ENCODE measurements around the gene ANO7.

The ANO7 gene

DNA sequence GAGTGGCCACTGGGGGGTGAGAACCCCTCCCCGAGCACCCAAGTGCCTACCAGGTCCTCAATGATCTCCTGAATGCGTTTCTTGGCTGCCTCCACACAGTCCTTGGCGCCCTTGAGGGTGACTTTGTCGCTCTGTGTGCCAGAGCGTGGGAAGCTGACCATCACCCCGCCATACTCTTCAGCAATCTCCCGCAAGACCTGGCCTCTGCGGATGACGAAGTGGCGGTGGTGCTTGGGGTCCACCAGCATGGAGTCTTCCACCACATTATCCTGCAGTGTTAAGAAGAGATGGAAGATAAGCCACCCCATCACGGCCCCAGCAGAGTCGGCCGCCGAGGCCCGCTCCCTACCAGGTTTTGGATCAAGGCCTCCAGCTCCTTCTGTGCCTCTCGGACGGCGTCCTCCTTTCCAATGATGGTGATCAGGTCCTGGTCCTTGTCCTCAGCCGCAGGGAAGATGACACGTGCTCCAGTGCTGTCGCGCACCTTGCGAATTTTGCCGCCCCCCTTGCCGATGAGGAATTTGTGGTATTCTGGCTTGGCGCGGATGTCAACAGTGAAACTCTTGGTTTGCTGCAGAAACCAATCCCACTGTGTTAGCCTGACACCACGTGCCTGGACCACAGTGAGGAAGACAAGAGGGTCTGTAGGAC is 51.2 kb downstream of the ANO7 start:
- no peak overlapping the region for H3K4me3 ChIP-seq (ENCODE audit: low read depth, low read length)
- TF ChIP-seq, protein P1, sequence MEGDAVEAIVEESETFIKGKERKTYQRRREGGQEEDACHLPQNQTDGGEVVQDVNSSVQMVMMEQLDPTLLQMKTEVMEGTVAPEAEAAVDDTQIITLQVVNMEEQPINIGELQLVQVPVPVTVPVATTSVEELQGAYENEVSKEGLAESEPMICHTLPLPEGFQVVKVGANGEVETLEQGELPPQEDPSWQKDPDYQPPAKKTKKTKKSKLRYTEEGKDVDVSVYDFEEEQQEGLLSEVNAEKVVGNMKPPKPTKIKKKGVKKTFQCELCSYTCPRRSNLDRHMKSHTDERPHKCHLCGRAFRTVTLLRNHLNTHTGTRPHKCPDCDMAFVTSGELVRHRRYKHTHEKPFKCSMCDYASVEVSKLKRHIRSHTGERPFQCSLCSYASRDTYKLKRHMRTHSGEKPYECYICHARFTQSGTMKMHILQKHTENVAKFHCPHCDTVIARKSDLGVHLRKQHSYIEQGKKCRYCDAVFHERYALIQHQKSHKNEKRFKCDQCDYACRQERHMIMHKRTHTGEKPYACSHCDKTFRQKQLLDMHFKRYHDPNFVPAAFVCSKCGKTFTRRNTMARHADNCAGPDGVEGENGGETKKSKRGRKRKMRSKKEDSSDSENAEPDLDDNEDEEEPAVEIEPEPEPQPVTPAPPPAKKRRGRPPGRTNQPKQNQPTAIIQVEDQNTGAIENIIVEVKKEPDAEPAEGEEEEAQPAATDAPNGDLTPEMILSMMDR (IDR thresholded peaks at IDR 0.05; ENCODE audit: borderline replicate concordance, insufficient read depth, low read depth, low read length) = no peak

DNA sequence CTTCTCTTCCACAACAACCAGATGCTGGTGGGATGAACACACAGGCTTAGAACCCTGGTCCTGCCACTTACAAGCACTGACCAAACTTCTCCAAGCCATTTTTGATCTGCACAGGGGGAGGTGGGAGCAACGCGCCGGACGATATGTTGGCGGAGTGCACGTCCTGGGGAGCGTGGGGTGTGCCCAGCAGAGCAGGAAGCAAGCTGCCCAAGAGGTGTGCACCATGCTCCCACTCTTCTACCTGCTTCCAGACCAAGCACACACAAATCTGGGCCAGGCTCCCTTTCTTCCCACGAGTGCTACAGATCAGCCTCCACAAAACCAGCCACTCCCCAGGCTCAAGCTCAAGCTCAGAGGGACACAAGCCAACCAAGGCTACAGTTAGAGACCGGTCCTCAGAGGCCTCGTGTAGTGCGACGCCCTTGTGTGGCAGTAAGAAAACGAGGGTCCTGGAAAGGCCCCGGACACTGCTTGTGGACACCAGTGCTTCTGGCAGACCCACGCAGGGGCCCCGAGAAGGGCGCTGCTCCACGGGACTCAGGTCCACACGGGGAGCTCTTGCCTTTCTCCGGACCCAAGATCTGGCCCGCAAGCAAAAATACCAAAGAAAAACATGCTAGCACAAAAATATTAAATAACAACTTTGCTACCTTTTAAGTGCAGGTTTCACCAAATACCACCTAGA is 52.0 kb downstream of the ANO7 start:
- no peak overlapping the region for H3K4me3 ChIP-seq (ENCODE audit: low read depth, low read length)
- TF ChIP-seq, protein P1 (IDR thresholded peaks at IDR 0.05; ENCODE audit: borderline replicate concordance, insufficient read depth, low read depth, low read length) = no peak

DNA sequence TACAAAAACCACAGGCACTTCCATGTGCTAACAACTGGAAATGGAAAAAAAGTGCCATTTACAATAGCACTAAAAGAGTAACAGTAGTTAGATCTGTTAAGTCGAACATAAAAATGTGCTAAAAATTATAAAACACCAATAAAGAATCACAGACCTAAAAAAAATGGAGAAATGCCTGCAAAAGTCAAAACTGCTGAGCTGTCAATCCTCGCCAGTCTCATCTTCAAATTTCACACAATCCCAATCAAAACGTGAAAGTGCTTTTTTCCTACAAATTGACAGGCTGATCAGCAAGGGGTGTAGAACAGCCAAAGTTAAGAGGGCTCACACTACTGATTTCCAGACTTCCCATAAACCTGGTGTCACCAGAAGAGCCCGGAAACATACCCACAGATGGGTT is 53.2 kb downstream of the ANO7 start:
- H3K4me3 ChIP-seq (ENCODE audit: low read depth, low read length) = no peak overlapping the region
- TF ChIP-seq, protein P1 (IDR thresholded peaks at IDR 0.05; ENCODE audit: borderline replicate concordance, insufficient read depth, low read depth, low read length) = no peak

DNA sequence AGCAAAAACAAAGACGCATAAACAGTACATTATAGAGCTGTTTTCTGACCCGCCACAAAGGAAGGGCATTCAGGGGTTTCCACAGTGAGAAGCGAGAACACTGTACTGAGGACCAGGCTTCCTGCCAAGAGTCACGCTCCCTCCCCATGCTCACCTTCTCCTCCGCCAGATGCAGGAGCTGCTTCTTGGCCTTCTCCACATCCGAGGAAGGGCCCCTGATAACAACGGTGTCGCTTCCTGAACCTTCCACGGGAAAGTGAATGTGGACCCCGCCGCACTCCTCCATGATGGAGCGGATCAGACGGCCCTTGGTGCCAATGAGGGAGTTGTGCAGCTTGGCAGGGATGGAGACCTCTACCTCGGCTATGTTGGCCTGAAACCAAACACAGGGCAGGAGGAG is 53.8 kb downstream of the ANO7 start:
- H3K4me3 ChIP-seq (ENCODE audit: low read depth, low read length) = no peak overlapping the region
- TF ChIP-seq, protein P1 (IDR thresholded peaks at IDR 0.05; ENCODE audit: borderline replicate concordance, insufficient read depth, low read depth, low read length) = no peak

DNA sequence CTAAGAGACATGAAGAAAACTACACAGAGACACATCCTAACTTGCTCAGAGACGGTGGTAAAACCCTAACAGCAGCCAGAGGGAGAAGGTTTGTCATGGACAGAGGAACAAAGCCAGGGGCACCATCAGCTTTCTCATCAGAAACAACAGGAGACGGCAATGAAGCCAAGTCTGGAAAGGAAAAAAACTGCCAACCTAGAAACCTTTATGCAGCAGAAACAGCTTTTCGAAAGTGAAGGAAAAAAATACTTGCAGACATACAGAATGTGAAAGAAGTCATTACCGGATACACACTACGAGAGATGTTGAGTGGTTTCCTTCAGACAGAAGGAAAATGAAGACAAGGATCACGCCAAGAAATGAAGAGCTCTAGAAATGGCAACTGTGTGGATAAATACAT is 55.9 kb downstream of the ANO7 start:
- TF ChIP-seq, protein P1 (IDR thresholded peaks at IDR 0.05; ENCODE audit: borderline replicate concordance, insufficient read depth, low read depth, low read length) = no peak
- H3K4me3 ChIP-seq (ENCODE audit: low read depth, low read length) = no peak overlapping the region

DNA sequence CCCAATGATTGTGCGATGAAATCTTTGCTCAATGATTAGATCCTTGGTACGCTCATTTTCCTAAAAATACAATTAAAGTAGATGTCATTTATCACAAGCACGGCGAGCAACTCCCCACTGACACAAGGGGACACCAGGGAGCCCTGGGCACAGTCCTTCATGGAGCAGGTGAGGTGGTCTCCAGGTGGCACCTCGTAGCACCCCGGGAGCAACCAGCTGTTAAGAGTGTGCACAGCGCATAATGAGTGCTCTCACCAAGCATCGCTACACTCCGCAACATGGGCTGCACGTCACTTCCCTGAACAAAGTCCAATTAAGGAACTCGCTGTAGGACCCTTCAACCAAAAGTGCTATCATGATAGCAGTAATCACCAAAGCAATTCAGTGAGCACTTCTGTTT is 59.8 kb downstream of the ANO7 start:
- TF ChIP-seq, protein P1 (IDR thresholded peaks at IDR 0.05; ENCODE audit: borderline replicate concordance, insufficient read depth, low read depth, low read length) = no peak
- H3K4me3 ChIP-seq (ENCODE audit: low read depth, low read length) = no peak overlapping the region

DNA sequence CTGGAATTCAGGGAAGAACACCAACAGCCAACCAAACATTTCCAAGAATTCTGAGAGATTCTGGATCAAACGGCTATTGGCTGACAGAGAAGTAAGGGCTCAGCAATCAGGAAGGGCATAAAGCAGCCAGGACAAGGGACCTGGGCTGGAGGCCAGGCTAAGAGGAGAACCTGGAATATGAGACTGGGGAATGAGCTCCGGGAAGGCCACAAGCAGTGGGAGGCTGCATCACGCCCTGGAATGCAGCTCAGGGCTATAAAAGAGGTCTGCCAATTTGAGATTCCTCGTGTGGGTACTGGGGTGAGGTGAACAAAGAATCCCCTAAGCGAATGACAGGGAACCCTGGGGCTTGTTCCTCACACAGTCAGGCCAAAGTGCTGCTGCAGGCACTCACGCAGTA is 60.4 kb downstream of the ANO7 start:
- TF ChIP-seq, protein P1 (IDR thresholded peaks at IDR 0.05; ENCODE audit: borderline replicate concordance, insufficient read depth, low read depth, low read length) = no peak

More for the DNA sequence above, 60.4 kb downstream of the ANO7 start:
- H3K4me3 ChIP-seq (ENCODE audit: low read depth, low read length) = no peak overlapping the region
